ENCODE data around the gene KRT74. TPM values are rescaled to one million over a fixed set of nuclear protein-coding genes. Genes with fewer than 3 reads are reported as not detected.

KRT74 gene
- total and polyA plus RNA-seq, 9 of the 15 experiments (the other 6 are each of a cell fraction or from before 2014, with no cell fraction given): not detected

DNA sequence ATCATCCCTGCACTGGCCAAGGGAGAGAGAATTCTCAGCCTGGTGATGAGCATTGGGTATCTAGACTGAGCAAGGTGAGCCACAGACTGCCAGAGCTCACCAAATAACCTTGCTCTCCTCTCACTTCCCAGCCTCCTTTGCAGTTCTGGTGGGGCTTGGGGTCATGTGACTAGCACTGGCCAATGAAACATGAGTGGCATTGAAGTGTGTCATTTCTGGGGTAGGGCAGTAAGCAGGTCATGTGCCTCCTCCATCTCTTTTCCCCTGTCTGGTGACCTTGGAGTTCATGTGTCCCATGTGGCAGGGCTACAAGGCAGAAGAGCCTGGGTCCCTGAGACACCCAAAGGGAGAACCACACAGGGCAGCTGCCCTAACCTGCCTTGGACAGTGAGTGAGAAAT, 31.2 kb upstream of the KRT74 start (continued):
- TF ChIP-seq RBM17 (IDR thresholded peaks at IDR 0.05; ENCODE audit: borderline replicate concordance, low read depth, low read length) (no peak), L3MBTL2 (IDR thresholded peaks at IDR 0.05) (peak; percentile 46; the same call in 1 of the 2 replicates), KDM4B (IDR thresholded peaks at IDR 0.05; ENCODE audit: borderline replicate concordance in 2 of 2, low read depth in 1 of 2) (no peak), CC2D1A (IDR thresholded peaks at IDR 0.05) (no peak), TEAD1 (CRISPR knock-in tag; IDR thresholded peaks at IDR 0.05) (no peak), CBFA2T2 (conservative IDR thresholded peaks at IDR 0.05) (peak; percentile 37; the same call in 1 of the 2 replicates), ZNF780A (CRISPR knock-in tag; IDR thresholded peaks at IDR 0.05) (no peak), RBM25 (IDR thresholded peaks at IDR 0.05; ENCODE audit: low read depth, low read length, severe bottlenecking) (peak; percentile 52), NFYB (IDR thresholded peaks at IDR 0.05; ENCODE audit: extremely low read depth, insufficient read length) (peak; percentile 92), SMAD4 (CRISPR knock-in tag; conservative IDR thresholded peaks at IDR 0.05) (0 out of 2 replicates have a peak, but pooled peaks have one; percentile 8), ZNF121 (CRISPR knock-in tag; conservative IDR thresholded peaks at IDR 0.05) (no peak), MED1 (CRISPR knock-in tag; IDR thresholded peaks at IDR 0.05; ENCODE audit: borderline replicate concordance) (no peak), SRSF3 (IDR thresholded peaks at IDR 0.05; ENCODE audit: insufficient read depth, low read length) (no peak), IRF2 (CRISPR knock-in tag; IDR thresholded peaks at IDR 0.05) (no peak), ILF3 (IDR thresholded peaks at IDR 0.05; ENCODE audit: borderline replicate concordance) (no peak)
- TF ChIP-seq, protein P1, sequence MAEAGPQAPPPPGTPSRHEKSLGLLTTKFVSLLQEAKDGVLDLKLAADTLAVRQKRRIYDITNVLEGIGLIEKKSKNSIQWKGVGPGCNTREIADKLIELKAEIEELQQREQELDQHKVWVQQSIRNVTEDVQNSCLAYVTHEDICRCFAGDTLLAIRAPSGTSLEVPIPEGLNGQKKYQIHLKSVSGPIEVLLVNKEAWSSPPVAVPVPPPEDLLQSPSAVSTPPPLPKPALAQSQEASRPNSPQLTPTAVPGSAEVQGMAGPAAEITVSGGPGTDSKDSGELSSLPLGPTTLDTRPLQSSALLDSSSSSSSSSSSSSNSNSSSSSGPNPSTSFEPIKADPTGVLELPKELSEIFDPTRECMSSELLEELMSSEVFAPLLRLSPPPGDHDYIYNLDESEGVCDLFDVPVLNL (CRISPR knock-in tag; IDR thresholded peaks at IDR 0.05; ENCODE audit: low read depth): no peak
- TF ChIP-seq, protein P2, sequence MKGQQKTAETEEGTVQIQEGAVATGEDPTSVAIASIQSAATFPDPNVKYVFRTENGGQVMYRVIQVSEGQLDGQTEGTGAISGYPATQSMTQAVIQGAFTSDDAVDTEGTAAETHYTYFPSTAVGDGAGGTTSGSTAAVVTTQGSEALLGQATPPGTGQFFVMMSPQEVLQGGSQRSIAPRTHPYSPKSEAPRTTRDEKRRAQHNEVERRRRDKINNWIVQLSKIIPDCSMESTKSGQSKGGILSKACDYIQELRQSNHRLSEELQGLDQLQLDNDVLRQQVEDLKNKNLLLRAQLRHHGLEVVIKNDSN (CRISPR knock-in tag; IDR thresholded peaks at IDR 0.05): peak; percentile 90
- TF ChIP-seq, protein P3, sequence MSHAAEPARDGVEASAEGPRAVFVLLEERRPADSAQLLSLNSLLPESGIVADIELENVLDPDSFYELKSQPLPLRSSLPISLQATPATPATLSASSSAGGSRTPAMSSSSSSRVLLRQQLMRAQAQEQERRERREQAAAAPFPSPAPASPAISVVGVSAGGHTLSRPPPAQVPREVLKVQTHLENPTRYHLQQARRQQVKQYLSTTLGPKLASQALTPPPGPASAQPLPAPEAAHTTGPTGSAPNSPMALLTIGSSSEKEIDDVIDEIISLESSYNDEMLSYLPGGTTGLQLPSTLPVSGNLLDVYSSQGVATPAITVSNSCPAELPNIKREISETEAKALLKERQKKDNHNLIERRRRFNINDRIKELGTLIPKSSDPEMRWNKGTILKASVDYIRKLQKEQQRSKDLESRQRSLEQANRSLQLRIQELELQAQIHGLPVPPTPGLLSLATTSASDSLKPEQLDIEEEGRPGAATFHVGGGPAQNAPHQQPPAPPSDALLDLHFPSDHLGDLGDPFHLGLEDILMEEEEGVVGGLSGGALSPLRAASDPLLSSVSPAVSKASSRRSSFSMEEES (CRISPR knock-in tag; IDR thresholded peaks at IDR 0.05): peak; percentile 94
- TF ChIP-seq, protein P4, sequence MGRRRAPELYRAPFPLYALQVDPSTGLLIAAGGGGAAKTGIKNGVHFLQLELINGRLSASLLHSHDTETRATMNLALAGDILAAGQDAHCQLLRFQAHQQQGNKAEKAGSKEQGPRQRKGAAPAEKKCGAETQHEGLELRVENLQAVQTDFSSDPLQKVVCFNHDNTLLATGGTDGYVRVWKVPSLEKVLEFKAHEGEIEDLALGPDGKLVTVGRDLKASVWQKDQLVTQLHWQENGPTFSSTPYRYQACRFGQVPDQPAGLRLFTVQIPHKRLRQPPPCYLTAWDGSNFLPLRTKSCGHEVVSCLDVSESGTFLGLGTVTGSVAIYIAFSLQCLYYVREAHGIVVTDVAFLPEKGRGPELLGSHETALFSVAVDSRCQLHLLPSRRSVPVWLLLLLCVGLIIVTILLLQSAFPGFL (CRISPR knock-in tag; IDR thresholded peaks at IDR 0.05): no peak
- TF ChIP-seq, protein P5, sequence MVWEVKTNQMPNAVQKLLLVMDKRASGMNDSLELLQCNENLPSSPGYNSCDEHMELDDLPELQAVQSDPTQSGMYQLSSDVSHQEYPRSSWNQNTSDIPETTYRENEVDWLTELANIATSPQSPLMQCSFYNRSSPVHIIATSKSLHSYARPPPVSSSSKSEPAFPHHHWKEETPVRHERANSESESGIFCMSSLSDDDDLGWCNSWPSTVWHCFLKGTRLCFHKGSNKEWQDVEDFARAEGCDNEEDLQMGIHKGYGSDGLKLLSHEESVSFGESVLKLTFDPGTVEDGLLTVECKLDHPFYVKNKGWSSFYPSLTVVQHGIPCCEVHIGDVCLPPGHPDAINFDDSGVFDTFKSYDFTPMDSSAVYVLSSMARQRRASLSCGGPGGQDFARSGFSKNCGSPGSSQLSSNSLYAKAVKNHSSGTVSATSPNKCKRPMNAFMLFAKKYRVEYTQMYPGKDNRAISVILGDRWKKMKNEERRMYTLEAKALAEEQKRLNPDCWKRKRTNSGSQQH (CRISPR knock-in tag; IDR thresholded peaks at IDR 0.05): no peak
- TF ChIP-seq, protein P6, sequence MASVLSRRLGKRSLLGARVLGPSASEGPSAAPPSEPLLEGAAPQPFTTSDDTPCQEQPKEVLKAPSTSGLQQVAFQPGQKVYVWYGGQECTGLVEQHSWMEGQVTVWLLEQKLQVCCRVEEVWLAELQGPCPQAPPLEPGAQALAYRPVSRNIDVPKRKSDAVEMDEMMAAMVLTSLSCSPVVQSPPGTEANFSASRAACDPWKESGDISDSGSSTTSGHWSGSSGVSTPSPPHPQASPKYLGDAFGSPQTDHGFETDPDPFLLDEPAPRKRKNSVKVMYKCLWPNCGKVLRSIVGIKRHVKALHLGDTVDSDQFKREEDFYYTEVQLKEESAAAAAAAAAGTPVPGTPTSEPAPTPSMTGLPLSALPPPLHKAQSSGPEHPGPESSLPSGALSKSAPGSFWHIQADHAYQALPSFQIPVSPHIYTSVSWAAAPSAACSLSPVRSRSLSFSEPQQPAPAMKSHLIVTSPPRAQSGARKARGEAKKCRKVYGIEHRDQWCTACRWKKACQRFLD (CRISPR knock-in tag; IDR thresholded peaks at IDR 0.05): 0 out of 2 replicates have a peak, but pooled peaks have one; percentile 65
